GM21390 (cell line): ENCODE data around the gene ROR1.

Source experiments
- ATAC-seq: cut with Tn5 transposase; IDR thresholded peaks from one replicate; pipeline ENCODE4 v1.9.1; 2021; ENCODE audit not compliant: unreplicated experiment

The ROR1 gene

GRCh38 chr1:64126581-64126980 lies 352.8 kb downstream of the ROR1 start:
- no peak for ATAC-seq

- no peak for ATAC-seq
These were observed 353.5 kb downstream of the ROR1 start for GRCh38 chr1:64127297-64127696.

- ATAC-seq: no peak
These were observed 355.9 kb downstream of the ROR1 start for GRCh38 chr1:64129701-64130100.

GRCh38 chr1:64131155-64131554 lies 357.3 kb downstream of the ROR1 start:
- no peak for ATAC-seq

GRCh38 chr1:64133036-64133435 lies 359.2 kb downstream of the ROR1 start:
- ATAC-seq: no peak

- no peak for ATAC-seq
These were observed 361.8 kb downstream of the ROR1 start for GRCh38 chr1:64135462-64136223.

- no peak for ATAC-seq
These were observed 362.5 kb downstream of the ROR1 start for GRCh38 chr1:64136296-64136695.

- ATAC-seq: peak; percentile 71
These were observed 363.1 kb downstream of the ROR1 start for GRCh38 chr1:64136752-64137411.

GRCh38 chr1:64137412-64137803 lies 363.6 kb downstream of the ROR1 start:
- no peak for ATAC-seq

GRCh38 chr1:64139877-64140276 lies 366.1 kb downstream of the ROR1 start:
- no peak for ATAC-seq

- ATAC-seq: no peak
These were observed 366.8 kb downstream of the ROR1 start for GRCh38 chr1:64140596-64140995.

- ATAC-seq: no peak
These were observed 373.4 kb downstream of the ROR1 start for GRCh38 chr1:64147045-64147724.

GRCh38 chr1:64147759-64148158 lies 373.9 kb downstream of the ROR1 start:
- ATAC-seq: no peak

GRCh38 chr1:64150266-64150665 lies 376.4 kb downstream of the ROR1 start:
- ATAC-seq: no peak

GRCh38 chr1:64150729-64151230 lies 377.0 kb downstream of the ROR1 start:
- no peak for ATAC-seq

- no peak for ATAC-seq
These were observed 381.5 kb downstream of the ROR1 start for GRCh38 chr1:64155278-64155677.

- no peak for ATAC-seq
These were observed 387.6 kb downstream of the ROR1 start for GRCh38 chr1:64161357-64161941.

GRCh38 chr1:64162151-64162550 lies 388.3 kb downstream of the ROR1 start:
- no peak for ATAC-seq

GRCh38 chr1:64162804-64163203 lies 389.0 kb downstream of the ROR1 start:
- no peak for ATAC-seq

- ATAC-seq: no peak
These were observed 389.6 kb downstream of the ROR1 start for GRCh38 chr1:64163431-64163830.

- ATAC-seq: no peak
These were observed 390.2 kb downstream of the ROR1 start for GRCh38 chr1:64163970-64164369.
